Esophagus squamous epithelium (tissue), 5 donors: Measurements from ENCODE around the gene HIRA. TPM values are rescaled to one million over a fixed set of nuclear protein-coding genes. Genes with fewer than 3 reads are reported as not detected.

Experiments used
- DNase-seq: peaks from one replicate; lab custom pipeline; 2025; lab: John Stamatoyannopoulos, UW
- H3K27ac ChIP-seq, 4 donors: fragments of 200-600 bp; sonication (generic); one replicate each; pipeline ENCODE4 v1.5.1; 2016 to 2019; ENCODE audit warnings: mild to moderate bottlenecking in 1 of 4
- H3K27me3 ChIP-seq, 4 donors: fragments of 200-600 bp; sonication (generic); 1 replicate in 3 of 4; 2 replicates in 1 of 4; pipeline versions ENCODE4 v1.5.1 to v1.6.0; 2017 to 2021; ENCODE audit warnings: antibody characterized with exemption in 1 of 4
- H3K36me3 ChIP-seq, 3 donors: fragments of 200-600 bp; sonication (generic); one replicate each; pipeline ENCODE4 v1.5.1; 2016 to 2019
- H3K4me1 ChIP-seq, 3 donors: fragments of 200-600 bp; sonication (generic); one replicate each; pipeline ENCODE4 v1.5.1; 2017 to 2019
- H3K4me3 ChIP-seq, 4 donors: fragments of 200-600 bp; sonication (generic); 1 replicate in 3 of 4; 2 replicates in 1 of 4; pipeline ENCODE4 v1.5.1; 2016 to 2019; ENCODE audit warnings: mild to moderate bottlenecking in 2 of 4, moderate library complexity in 1 of 4
- H3K9me3 ChIP-seq, 3 donors: fragments of 200-600 bp; sonication (generic); one replicate each; pipeline ENCODE4 v1.5.1; 2016 to 2019
- CTCF ChIP-seq, 6 experiments: fragments of 450-650 bp in 4 of 6; fragments of 200-600 bp in 2 of 6; sonication (generic) in 2 of 6; IDR thresholded peaks; one replicate each; pipeline ENCODE4 v1.5.1; 2016 to 2019; ENCODE audit warnings: antibody characterized with exemption in 6 of 6, mild to moderate bottlenecking in 4 of 6, moderate library complexity in 4 of 6
- POLR2A ChIP-seq, 4 donors: fragments of 450-650 bp; IDR thresholded peaks; one replicate each; pipeline ENCODE4 v1.6.1; 2017; ENCODE audit warnings: antibody characterized with exemption in 4 of 4, mild to moderate bottlenecking in 4 of 4, moderate library complexity in 3 of 4
- WGBS, 2 donors: methylation state at CpG; one replicate each; pipeline ENCODE4 v1.1.5; 2018; 5-methylcytosine and 5-hydroxymethylcytosine counted together
- intact Hi-C: fragments of 100-400 bp; cut with DNase I; formaldehyde crosslinking; loops from one replicate; pipeline ENCODE4 v1.15.0; 2022
- total RNA-seq, 4 donors: library from RNA; depleted of rRNA; stranded (reverse); fragments of >200 nt; gene quantifications; one replicate each; pipeline ENCODE4 v1.1.0, GENCODE V29; 2016
- donor health status: DM: yes; HTN: yes; CAD: no.

The HIRA gene
- total RNA-seq, 4 donors from 2014 or later = 11.2 to 19.8 (median 14.4) TPM

GRCh38 chr22:19361501-19362103 is 69.9 kb downstream of the HIRA start:
- intact Hi-C loops = no loop called here
- TF ChIP-seq CTCF (IDR thresholded peaks at IDR 0.05) (no peak), POLR2A (IDR thresholded peaks at IDR 0.05) (no peak)
- no peaks in the 10 kb centered on the region for H3K9me3 ChIP-seq
- H3K4me1 ChIP-seq = no peaks in the 10 kb centered on the region
- H3K4me3 ChIP-seq = no peak overlapping the region
- 81 to 87% methylated on average over 6 to 7 of the region's 7 CpGs for WGBS, 2 donors
- peaks cover 17 to 98% (median 38%) of the 10 kb centered on the region in 3 donors for H3K36me3 ChIP-seq
- no peaks in the 10 kb centered on the region for H3K27me3 ChIP-seq
- H3K27ac ChIP-seq = no peak overlapping the region
- DNase-seq = no peak

- H3K4me1 ChIP-seq = no peaks in the 10 kb centered on the region
- intact Hi-C loops = no loop called here
- no peak for DNase-seq
- TF ChIP-seq CTCF (IDR thresholded peaks at IDR 0.05) = no peak
- no peak for TF ChIP-seq POLR2A (IDR thresholded peaks at IDR 0.05)
- no peaks in the 10 kb centered on the region for H3K27me3 ChIP-seq
- H3K4me3 ChIP-seq = no peak overlapping the region
- no peaks in the 10 kb centered on the region for H3K9me3 ChIP-seq
- peaks cover 17 to 98% (median 44%) of the 10 kb centered on the region in 3 donors for H3K36me3 ChIP-seq
- no peak overlapping the region for H3K27ac ChIP-seq
- 82 to 100% methylated on average over 1 to 2 of the region's 2 CpGs for WGBS, 2 donors
These were observed 70.7 kb downstream of the HIRA start for GRCh38 chr22:19360862-19361261.

- Histone ChIP-seq H3K36me3 (peaks cover 17 to 98% (median 49%) of the 10 kb centered on the region in 3 donors), H3K4me1 (no peaks in the 10 kb centered on the region), H3K27ac (no peak overlapping the region), H3K4me3 (no peak overlapping the region), H3K9me3 (no peaks in the 10 kb centered on the region), H3K27me3 (no peaks in the 10 kb centered on the region)
- intact Hi-C loops = no loop called here
- 92 to 100% methylated on average over 5 to 6 of the region's 8 CpGs for WGBS, 2 donors
- no peak for TF ChIP-seq POLR2A (IDR thresholded peaks at IDR 0.05)
- no peak for TF ChIP-seq CTCF (IDR thresholded peaks at IDR 0.05)
- DNase-seq = no peak
These were observed 71.2 kb downstream of the HIRA start for GRCh38 chr22:19360300-19360792.

GRCh38 chr22:19359554-19360299 is 71.8 kb downstream of the HIRA start:
- H3K9me3 ChIP-seq = no peaks in the 10 kb centered on the region
- H3K4me3 ChIP-seq = no peak overlapping the region
- intact Hi-C loops = no loop called here
- H3K27me3 ChIP-seq = no peaks in the 10 kb centered on the region
- peaks cover 17 to 98% (median 50%) of the 10 kb centered on the region in 3 donors for H3K36me3 ChIP-seq
- WGBS, 2 donors = 93 to 100% methylated on average over 5 to 6 of the region's 6 CpGs
- no peak for DNase-seq
- TF ChIP-seq POLR2A (IDR thresholded peaks at IDR 0.05) = no peak
- no peak for TF ChIP-seq CTCF (IDR thresholded peaks at IDR 0.05)
- H3K27ac ChIP-seq = no peak overlapping the region
- H3K4me1 ChIP-seq = no peaks in the 10 kb centered on the region
